Gastrocnemius medialis (tissue), 4 donors: Measurements from ENCODE around the gene NFX1.

Experiments
- CTCF ChIP-seq, 5 experiments: fragments of 450-650 bp in 3 of 5; fragments of 200-600 bp in 2 of 5; sonication (generic) in 2 of 5; IDR thresholded peaks in 4 of 5; conservative IDR thresholded peaks in 1 of 5; 1 replicate in 4 of 5; 2 replicates in 1 of 5; pipeline ENCODE4 v1.5.1; 2016 to 2019; ENCODE audit warnings: antibody characterized with exemption in 5 of 5, mild to moderate bottlenecking in 3 of 5, moderate library complexity in 3 of 5
- POLR2A ChIP-seq, 2 donors: fragments of 450-650 bp; IDR thresholded peaks; one replicate each; pipeline ENCODE4 v1.6.1; 2017; ENCODE audit warnings: antibody characterized with exemption in 2 of 2, mild to moderate bottlenecking in 2 of 2, moderate library complexity in 2 of 2

- no peak for TF ChIP-seq CTCF (IDR thresholded peaks at IDR 0.05 in 4 of 5, conservative IDR thresholded peaks at IDR 0.05 in 1 of 5)
- no peak for TF ChIP-seq POLR2A (IDR thresholded peaks at IDR 0.05)
Observed at GRCh38 chr9:33270146-33270545, 20.2 kb upstream of the NFX1 start.
